Measurements from ENCODE around the gene ZNF474.

Gene ZNF474

GRCh38 chr5:122119205-122119604 lies 10.1 kb upstream of the ZNF474 start:
- no peak for DNase-seq

DNA sequence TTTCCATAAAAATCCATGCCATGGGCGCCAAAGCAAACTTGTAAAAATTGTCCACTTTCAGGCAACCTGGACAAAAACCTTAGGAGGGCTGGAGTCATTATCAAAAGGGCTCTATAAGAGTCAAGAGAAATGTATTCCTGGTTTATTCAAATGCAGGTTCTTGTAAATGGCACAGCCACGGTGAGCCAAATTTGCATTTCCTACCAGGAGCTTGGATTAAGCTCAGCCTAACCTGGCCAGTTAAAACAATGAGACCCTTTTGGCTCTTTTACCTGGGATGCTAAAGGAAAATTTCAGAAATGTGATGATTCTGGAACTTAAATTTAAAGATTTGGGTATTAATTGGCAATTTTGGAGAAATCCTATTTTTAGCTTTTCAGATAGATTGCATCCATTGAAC lies 8.9 kb upstream of the ZNF474 start:
- DNase-seq, result no peak

- no peak for DNase-seq
Measured at GRCh38 chr5:122120957-122121356, 8.4 kb upstream of the ZNF474 start.

- DNase-seq, result no peak
Measured at GRCh38 chr5:122121479-122122465, 7.6 kb upstream of the ZNF474 start.

- DNase-seq, result no peak
Measured at GRCh38 chr5:122124766-122125165, 4.6 kb upstream of the ZNF474 start.

DNA sequence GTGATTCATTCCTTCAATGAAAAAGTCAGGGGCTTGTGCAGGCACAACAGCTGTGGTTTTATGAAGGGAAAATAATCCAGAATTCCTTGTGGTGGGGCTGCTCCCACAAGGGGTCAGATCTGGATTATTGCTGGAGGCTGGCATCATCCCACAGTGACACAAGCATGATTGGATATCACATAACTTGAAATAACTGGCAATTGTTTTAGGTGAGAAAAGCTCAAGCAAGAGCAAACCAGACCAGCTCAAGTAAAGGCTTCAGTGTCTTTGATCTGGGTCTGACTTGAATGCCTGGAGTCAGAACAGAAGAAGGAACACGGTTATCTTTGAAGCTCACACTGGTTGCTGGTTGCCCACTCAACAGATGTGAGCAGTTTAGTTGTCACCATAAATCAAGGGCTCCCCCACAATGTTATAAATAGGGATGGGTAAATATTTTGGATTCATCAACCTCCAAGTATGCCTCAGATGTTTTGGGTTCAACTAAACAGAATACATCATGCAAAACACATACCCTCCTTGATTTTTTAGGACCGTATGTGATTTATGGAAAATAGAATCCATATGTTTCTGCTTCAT lies 3.1 kb upstream of the ZNF474 start:
- DNase-seq, result no peak

DNA sequence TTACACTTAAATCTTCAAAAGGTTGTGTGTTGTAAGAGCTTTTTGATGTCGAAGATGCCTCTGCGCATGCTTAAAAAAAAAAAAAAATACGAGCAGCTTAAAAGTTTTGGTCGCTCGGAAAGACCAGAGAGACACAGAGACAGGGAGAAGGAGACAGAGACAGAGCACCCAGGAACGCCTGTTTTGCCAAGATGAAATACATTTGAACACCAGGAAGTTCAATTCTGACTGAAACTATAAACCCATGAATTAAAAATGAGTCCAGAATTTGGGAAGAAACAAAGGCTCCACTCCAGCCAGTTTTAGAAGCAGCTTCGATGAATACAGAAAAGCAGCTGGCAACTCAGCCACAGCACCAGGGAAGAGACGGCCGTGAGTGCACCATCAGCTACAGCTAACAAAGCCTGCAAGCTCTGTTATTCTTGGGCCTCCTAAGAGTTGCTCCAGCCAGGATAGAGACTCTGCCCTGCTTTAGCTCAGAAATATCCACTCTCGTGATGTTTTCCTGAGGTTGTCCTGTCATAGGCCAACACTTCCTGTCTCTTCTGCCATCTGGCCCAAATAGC lies 2.5 kb upstream of the ZNF474 start:
- no peak for DNase-seq

- no peak for DNase-seq
Measured at GRCh38 chr5:122130152-122130551, 806 bp downstream of the ZNF474 start.

- DNase-seq, result no peak
Measured at GRCh38 chr5:122137702-122138101, 8.4 kb downstream of the ZNF474 start.

- DNase-seq, result no peak
Measured at GRCh38 chr5:122138356-122138755, 9.0 kb downstream of the ZNF474 start.

DNA sequence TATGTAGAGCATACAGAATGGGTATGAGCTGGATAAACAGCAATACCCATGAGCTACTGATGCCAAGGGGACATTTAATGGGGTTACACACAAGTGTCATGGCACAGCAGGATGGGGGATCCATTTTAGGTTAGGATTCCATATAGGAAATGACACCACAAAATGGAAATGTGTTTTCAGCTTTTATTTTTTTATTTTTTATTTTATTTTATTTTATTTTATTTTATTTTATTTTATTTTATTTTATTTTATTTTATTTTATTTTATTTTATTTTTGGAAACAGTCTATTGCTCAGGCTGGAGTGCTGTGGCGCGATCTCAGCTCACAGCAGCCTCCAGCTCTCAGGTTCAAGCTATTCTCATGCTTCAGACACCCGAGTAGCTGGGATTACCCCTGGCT lies 11.6 kb downstream of the ZNF474 start:
- no peak for DNase-seq

DNA sequence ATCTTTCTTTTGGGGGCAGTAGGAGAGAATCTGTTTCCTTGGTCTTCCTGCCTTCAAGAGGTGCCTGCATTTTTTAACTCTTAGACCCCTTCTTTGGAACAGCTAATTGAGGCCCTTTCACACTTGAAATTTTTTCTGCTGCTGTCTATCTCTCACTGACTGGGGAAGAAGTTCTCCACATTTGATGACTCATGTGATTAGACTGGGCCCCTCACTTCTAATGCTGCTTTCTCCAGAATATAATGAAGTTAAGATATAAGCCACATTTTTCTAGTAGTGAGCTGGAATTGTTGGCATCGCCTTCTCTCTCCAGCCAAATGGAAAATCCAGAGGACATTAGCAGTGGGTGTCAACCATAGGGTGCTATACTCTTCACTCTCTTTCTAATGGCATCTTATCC lies 12.4 kb downstream of the ZNF474 start:
- DNase-seq, result no peak

DNA sequence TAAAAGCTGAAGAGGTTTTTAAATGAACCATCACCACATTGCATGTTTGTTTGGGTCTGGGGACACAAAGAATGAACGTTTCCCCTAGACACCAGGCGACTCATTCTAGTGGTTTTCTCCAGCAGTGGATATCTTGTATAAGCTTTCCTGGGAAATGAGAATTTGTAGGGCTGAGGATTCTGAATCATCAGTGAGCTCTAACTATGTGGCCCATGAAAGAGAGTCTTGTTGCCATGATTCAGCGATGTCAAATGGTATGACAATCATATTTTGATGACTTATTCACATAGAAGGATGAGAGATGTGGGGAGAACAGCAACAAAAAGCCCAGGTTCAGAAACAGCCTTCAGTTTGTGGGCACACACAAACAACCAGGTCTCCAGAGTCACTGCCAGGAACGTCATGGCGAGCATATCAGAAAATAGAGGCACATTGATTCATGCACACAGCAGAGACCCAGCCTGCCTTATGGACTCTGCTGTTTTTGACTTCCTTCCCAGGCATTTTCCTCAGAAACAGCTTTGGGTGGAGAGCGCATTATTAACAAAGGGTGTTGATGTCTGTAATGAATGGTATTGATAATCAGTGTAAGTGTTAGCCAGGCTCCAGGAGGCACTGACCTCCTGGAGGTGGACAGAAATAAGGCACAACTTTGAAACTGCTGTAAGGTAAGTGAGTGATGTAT lies 13.3 kb downstream of the ZNF474 start:
- DNase-seq, result no peak

- no peak for DNase-seq
Measured at GRCh38 chr5:122144236-122144635, 14.9 kb downstream of the ZNF474 start.

- DNase-seq, result no peak
Measured at GRCh38 chr5:122145906-122146305, 16.6 kb downstream of the ZNF474 start.

GRCh38 chr5:122149321-122150090 lies 20.2 kb downstream of the ZNF474 start:
- no peak for DNase-seq

DNA sequence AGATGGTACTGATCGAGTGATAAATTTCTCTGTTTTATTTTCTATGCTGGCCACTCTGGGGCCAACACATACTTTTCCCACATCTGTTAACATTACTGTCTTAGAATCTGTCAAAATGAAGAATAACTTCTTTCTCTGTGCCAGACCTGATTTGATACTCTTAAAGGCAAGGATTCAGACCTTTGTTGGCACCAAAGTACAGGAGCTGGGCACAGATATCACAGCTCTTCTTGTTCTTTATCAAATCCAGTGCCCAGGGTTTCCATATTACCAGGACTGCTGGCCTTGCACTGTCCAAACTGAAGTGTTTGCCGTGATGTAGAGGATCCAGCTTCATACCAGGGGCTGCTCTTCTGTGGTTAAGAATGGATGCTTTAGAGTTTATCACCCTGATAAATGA lies 20.9 kb downstream of the ZNF474 start:
- no peak for DNase-seq

- no peak for DNase-seq
Measured at GRCh38 chr5:122151640-122152039, 22.3 kb downstream of the ZNF474 start.

DNA sequence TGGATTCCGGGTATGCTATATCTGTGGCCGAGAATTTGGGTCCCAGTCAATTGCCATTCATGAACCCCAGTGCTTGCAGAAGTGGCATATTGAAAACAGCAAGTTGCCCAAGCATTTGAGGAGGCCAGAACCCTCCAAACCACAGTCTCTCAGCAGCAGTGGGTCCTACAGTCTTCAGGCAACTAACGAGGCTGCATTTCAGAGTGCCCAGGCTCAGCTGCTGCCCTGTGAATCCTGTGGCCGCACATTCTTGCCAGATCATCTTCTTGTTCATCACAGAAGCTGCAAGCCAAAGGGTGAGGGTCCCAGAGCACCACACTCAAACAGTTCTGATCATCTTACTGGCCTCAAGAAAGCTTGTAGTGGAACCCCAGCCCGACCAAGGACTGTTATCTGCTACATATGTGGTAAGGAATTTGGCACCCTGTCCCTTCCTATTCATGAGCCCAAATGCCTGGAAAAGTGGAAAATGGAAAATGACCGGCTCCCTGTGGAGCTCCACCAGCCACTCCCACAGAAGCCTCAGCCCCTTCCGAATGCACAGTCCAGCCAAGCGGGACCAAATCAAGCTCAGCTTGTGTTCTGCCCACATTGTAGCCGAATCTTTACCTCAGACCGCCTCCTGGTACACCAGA lies 23.0 kb downstream of the ZNF474 start:
- DNase-seq, result no peak

- no peak for DNase-seq
Measured at GRCh38 chr5:122153230-122153629, 23.9 kb downstream of the ZNF474 start.

GRCh38 chr5:122153774-122154173 lies 24.4 kb downstream of the ZNF474 start:
- DNase-seq, result no peak

- no peak for DNase-seq
Measured at GRCh38 chr5:122154491-122154890, 25.1 kb downstream of the ZNF474 start.
